Right lobe of liver (tissue), 6 donors: ENCODE data around the gene PGAM5. TPM values are rescaled to one million over a fixed set of nuclear protein-coding genes. Genes with fewer than 3 reads are reported as not detected.
A peak's percentile ranks its signal among the peaks of the same experiment; 100 is the strongest.

Source experiments
- ATAC-seq, 4 donors: fragments of 200-7000 bp; cut with Tn5 transposase; one replicate each; pipeline ENCODE4 v1.9.1; 2020; ENCODE audit warnings: mild to moderate bottlenecking in 4 of 4, moderate library complexity in 4 of 4
- DNase-seq, 3 donors: peaks; one replicate each; pipeline ENCODE4 v3.0.0-alpha.2; 2020
- H3K27ac ChIP-seq, 3 donors: fragments of 200-600 bp; one replicate each; pipeline ENCODE4 v1.8.0; 2022
- H3K27me3 ChIP-seq, 2 donors: fragments of 200-600 bp; one replicate each; pipeline ENCODE4 v1.8.0; 2022
- H3K36me3 ChIP-seq, 4 donors: fragments of 200-600 bp; sonication (generic) in 1 of 4; one replicate each; pipeline versions ENCODE4 v1.5.1 to v1.8.0; 2017 to 2022; ENCODE audit warnings: control low read depth in 1 of 4
- H3K4me1 ChIP-seq, 4 donors: fragments of 200-600 bp; sonication (generic) in 1 of 4; one replicate each; pipeline versions ENCODE4 v1.5.1 to v1.8.0; 2017 to 2022; ENCODE audit warnings: control low read depth in 1 of 4
- H3K4me3 ChIP-seq, 3 donors: fragments of 200-600 bp; one replicate each; pipeline ENCODE4 v1.8.0; 2022
- H3K9me3 ChIP-seq, 4 donors: fragments of 200-600 bp; sonication (generic) in 1 of 4; one replicate each; pipeline versions ENCODE4 v1.5.1 to v1.8.0; 2017 to 2022; ENCODE audit warnings: control low read depth in 1 of 4
- POLR2A ChIP-seq: fragments of 450-650 bp; IDR thresholded peaks from one replicate; pipeline ENCODE4 v1.6.1; 2017; ENCODE audit warnings: antibody characterized with exemption, mild to moderate bottlenecking
- WGBS: methylation state at CpG from one replicate; pipeline ENCODE4 v1.1.6; 2018; ENCODE audit warnings: low coverage, low lambda C conversion rate; ENCODE audit not compliant: insufficient coverage; ENCODE audit errors: missing lambda C conversion rate; 5-methylcytosine and 5-hydroxymethylcytosine counted together
- intact Hi-C, 2 donors: fragments of 100-400 bp; cut with DNase I; formaldehyde crosslinking; loops; one replicate each; pipeline versions ENCODE4 v1.11.2 to v1.14.1; 2022
- total RNA-seq, 6 experiments: library from RNA; depleted of rRNA in 2 of 6; stranded (reverse); fragments of >200 nt in 2 of 6; fragmentation: NEBNext Ultra II Directional in 3 of 6; extraction: Animal tissue kit (Norgen Biotek cat#: 25700) in 3 of 6; gene quantifications; one replicate each; pipeline versions ENCODE4 v1.1.0 to v1.2.4, GENCODE V29; 2016 to 2023
- TF ChIP-seq, protein P1 (sequence below), 4 donors: fragments of 200-600 bp in 3 of 4; fragments of 450-650 bp in 1 of 4; IDR thresholded peaks; one replicate each; pipeline versions ENCODE4 v1.5.1 to v1.8.0; 2016 to 2022; ENCODE audit warnings: antibody characterized with exemption in 4 of 4, mild to moderate bottlenecking in 2 of 4
- donor health status: DM: no; HTN: yes; CAD: no.
- donor health status: DM: no; HTN: no; CAD: no.
- donor health status: DM: no; HTN: no; CAD: no.
- donor health status: DM: no; HTN: yes; CAD: no.
- donor health status: DM: no; HTN: yes; CAD: no.

PGAM5 gene
- total RNA-seq, 6 experiments from 2014 or later = 22.7 to 50.7 (median 27.6) TPM

DNA sequence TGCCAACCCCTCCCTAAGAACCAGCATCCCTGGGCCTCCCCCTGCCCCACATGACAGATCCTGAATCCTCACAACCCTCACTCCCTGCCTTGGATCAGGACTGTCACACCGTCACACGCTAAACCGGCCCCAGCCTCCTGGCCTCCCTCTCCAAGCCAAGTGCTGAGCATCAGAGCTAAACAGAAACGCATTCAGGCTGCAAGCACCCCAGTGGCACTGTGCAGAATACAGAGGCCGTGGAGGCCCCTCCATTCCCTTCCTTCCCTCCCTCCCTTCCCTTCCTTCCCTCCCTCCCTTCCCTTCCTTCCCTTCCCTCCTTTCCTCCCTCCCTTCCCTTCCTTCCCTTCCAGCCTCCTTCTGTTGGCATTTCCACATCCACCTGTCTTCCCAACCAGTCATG is 36.1 kb upstream of the PGAM5 start:
- DNase-seq (peak in 1 of 3 donors; percentile 14), ATAC-seq (no peak)
- Histone ChIP-seq H3K27me3 (no peaks in the 10 kb centered on the region), H3K9me3 (no peaks in the 10 kb centered on the region), H3K4me3 (no peak overlapping the region), H3K4me1 (peaks cover 0 to 20% (median 10%) of the 10 kb centered on the region in 4 donors), H3K36me3 (peaks cover 0 to 28% (median 10%) of the 10 kb centered on the region in 4 donors), H3K27ac (no peak overlapping the region)
- intact Hi-C loops = no loop called here
- WGBS = 89% methylated on average over 2 of the region's 5 CpGs
- TF ChIP-seq, protein P1, sequence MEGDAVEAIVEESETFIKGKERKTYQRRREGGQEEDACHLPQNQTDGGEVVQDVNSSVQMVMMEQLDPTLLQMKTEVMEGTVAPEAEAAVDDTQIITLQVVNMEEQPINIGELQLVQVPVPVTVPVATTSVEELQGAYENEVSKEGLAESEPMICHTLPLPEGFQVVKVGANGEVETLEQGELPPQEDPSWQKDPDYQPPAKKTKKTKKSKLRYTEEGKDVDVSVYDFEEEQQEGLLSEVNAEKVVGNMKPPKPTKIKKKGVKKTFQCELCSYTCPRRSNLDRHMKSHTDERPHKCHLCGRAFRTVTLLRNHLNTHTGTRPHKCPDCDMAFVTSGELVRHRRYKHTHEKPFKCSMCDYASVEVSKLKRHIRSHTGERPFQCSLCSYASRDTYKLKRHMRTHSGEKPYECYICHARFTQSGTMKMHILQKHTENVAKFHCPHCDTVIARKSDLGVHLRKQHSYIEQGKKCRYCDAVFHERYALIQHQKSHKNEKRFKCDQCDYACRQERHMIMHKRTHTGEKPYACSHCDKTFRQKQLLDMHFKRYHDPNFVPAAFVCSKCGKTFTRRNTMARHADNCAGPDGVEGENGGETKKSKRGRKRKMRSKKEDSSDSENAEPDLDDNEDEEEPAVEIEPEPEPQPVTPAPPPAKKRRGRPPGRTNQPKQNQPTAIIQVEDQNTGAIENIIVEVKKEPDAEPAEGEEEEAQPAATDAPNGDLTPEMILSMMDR (IDR thresholded peaks at IDR 0.05) = no peak
- no peak for TF ChIP-seq POLR2A

DNA sequence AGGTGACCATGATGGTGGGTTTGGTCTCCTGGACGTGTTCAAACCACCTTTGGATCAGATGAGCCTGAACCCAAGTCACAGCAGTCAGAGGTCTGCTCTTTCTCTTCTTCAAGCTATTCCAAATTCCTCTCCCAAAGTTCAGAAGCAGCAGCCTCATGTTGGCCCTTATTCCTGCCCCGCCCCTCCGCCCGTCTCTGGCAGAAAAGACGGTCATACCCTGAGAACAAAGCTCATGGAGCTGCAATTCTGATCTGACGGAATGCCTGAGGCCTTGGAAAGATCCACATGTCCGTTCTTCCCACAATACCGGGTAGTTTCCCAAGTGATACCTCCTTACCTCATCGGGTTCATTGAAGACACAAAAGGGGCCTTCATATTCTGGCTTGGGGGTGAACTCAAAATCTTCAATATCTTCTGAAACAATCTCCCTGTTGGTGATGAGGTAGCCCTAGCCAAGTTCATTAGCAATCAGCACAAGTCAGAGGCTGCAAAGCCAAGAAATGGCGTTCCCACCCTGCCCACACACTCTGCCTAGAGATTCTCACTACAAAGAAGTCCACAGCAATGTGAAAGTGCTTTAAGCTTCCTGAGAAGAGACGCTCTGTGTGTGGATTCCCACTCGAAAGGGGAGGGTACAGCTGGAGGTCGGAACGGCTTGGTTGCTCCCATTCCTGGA is 34.7 kb upstream of the PGAM5 start:
- H3K9me3 ChIP-seq = no peaks in the 10 kb centered on the region
- TF ChIP-seq, protein P1 (IDR thresholded peaks at IDR 0.05) = no peak
- TF ChIP-seq POLR2A = no peak
- ATAC-seq = no peak
- no peak overlapping the region for H3K4me3 ChIP-seq
- peaks cover 0 to 28% (median 10%) of the 10 kb centered on the region in 4 donors for H3K36me3 ChIP-seq
- no peaks in the 10 kb centered on the region for H3K27me3 ChIP-seq
- peaks cover 0 to 20% (median 10%) of the 10 kb centered on the region in 4 donors for H3K4me1 ChIP-seq
- intact Hi-C loops = no loop called here
- no peak overlapping the region for H3K27ac ChIP-seq
- 89% methylated on average over 7 of the region's 14 CpGs for WGBS
- DNase-seq = no peak

DNA sequence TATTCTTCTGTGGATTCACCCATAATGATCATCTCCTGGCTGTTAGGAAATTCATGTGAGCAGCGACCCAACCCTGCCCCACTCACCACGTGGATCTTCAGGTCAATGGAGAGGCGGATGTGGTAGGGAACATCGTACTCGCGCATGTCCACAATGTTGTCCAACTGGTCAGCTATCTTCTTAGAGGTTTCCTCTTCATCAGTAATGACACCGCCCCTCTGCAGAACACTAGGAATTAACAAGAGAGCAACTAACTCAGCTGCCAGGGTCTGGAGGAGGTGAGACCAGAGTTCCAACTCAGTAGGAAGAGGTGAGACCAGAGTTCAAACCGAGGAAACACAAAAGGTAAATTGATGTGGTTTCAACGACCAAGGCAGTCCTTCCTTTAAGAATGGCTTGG is 33.1 kb upstream of the PGAM5 start:
- peak overlapping the region in 1 of 3 donors; percentile 3 for H3K27ac ChIP-seq
- H3K4me3 ChIP-seq = no peak overlapping the region
- peak in 1 of 4 donors; percentile 3 for ATAC-seq
- no peaks in the 10 kb centered on the region for H3K9me3 ChIP-seq
- TF ChIP-seq, protein P1 (IDR thresholded peaks at IDR 0.05) = no peak
- TF ChIP-seq POLR2A = no peak
- H3K27me3 ChIP-seq = no peaks in the 10 kb centered on the region
- peaks cover 0 to 15% (median 7%) of the 10 kb centered on the region in 4 donors for H3K4me1 ChIP-seq
- WGBS = 82% methylated on average over 9 of the region's 9 CpGs
- no peak for DNase-seq
- intact Hi-C loops = no loop called here
- peaks cover 0 to 28% (median 10%) of the 10 kb centered on the region in 4 donors for H3K36me3 ChIP-seq

DNA sequence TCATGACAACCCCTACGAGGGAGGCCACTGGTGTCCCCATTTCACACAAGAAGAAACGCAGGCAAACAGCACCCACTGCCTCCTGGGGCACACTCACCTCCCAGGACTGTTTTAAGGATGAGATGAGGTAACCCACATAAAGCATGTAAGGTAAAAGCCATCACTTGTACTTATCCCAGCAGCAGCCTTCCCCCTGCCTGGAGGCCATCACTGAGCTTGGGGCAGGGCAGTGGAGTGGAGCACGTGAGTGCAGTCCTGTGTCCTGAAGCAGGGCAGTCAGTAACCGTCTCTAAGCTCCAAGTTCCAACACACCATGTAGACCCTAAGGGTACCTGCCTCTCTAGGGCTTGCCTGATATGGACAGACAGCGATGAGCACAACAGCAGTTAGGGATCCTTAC is 25.2 kb upstream of the PGAM5 start:
- Histone ChIP-seq H3K9me3 (no peaks in the 10 kb centered on the region), H3K4me3 (no peak overlapping the region), H3K27me3 (no peaks in the 10 kb centered on the region), H3K36me3 (peaks cover 0 to 4% (median under 1%) of the 10 kb centered on the region in 4 donors), H3K27ac (no peak overlapping the region), H3K4me1 (peaks cover 0 to 19% (median 8%) of the 10 kb centered on the region in 4 donors)
- TF ChIP-seq POLR2A = no peak
- TF ChIP-seq, protein P1 (IDR thresholded peaks at IDR 0.05) = no peak
- ATAC-seq (no peak), DNase-seq (no peak)
- 93% methylated on average over 3 of the region's 5 CpGs for WGBS
- intact Hi-C loops = no loop called here
